IPS DF 4.7 (cell line): ENCODE measurements around the gene FIGLA.
"Not testable (repeated sequence)": the region's sequence is repeated elsewhere in the genome, so short reads cannot be mapped to it uniquely, and the experiment has no call there.

Source experiments
- DNase-seq: peaks from one replicate; pipeline ENCODE4 v3.0.0-alpha.2; 2013; ENCODE audit warnings: low spot score; ENCODE audit errors: extremely low read depth

FIGLA gene

GRCh38 chr2:70746094-70746974 lies 44.1 kb downstream of the FIGLA start:
- DNase-seq = no peak

DNA sequence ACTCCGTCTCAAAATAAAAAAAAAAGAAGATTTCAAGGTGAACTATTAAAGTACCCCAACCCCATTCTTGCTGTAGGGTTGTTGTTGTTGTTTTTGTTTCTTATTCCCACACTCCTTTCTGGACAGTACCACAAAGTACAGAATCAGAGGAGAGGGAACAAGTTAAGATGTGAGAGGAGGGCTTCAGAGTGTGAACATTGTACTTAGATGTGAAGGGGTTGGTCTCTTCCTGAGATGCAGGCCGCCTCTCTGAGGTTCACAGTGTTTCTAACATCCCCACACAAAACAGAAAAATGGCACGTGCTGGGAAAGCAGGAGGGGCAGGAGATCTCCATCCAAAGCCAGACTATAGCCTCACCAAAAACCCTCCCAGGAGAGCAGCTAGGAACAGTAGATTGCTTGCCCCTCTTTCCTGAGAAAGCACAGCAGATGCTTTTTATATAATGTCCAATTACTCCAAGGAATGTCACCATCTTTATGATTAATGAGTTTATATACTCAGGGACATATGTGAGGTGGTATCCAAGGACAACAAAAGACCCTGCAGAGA lies 45.1 kb downstream of the FIGLA start:
- no peak for DNase-seq

DNA sequence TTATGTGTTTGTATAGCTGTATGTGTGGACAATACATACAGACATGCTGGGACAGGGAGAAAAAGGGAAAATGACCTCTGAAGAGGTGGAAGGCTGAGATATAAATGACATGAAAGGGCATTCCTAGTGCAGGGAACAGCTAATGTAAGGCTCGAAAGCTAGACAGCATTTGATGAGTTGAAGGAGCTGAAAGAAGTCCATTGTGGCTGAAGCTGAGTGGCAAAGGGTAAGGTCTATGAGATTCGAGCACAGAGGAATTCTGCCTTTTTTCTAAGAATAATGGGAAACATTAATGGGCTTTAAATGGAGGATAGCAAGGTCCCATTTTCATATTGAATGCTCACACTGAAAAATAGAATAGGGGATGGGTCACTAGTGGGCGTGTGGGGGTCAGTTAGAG lies 46.0 kb downstream of the FIGLA start:
- no peak for DNase-seq

DNA sequence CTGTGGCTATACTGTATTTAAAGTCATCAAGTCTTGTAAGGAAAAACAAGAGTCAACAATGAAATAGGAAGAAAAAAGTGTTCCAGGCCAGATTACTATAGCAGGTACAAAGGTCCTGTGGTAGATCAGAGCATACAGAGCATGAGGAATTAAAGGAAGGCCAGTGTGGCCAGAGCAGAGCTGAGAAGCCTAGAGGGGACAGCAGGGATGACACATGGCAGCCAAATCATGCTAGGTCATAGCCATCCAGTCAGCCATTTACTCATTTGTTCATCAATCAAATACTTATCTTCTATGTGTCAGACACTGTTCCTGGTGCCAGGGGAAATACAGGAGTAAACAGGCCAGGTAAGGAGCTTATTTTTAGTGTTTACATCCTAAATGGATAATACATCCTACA lies 46.8 kb downstream of the FIGLA start:
- DNase-seq = no peak

- no peak for DNase-seq
These were observed 47.4 kb downstream of the FIGLA start for GRCh38 chr2:70743068-70743467.

GRCh38 chr2:70739492-70739891 lies 51.0 kb downstream of the FIGLA start:
- DNase-seq = not testable (repeated sequence)

DNA sequence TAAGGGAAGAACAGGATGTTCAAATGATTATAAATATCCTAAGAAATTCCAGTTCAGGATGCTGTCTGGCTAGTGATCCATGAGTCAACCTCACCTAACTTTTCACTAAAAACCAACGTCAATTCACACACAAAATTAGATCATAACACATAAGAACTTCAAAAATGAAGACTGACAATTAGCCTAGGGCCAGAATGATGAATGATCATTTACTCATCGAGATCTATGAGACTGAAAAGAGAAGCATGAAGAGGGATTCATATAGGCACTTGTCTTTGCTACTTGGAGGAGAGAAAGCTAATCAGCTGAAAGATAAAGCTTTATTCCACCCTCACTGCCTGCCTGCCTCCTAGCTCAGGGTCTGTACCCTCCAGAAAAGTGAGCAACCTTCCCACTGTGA lies 52.3 kb downstream of the FIGLA start:
- no peak for DNase-seq

GRCh38 chr2:70735071-70735470 lies 55.4 kb downstream of the FIGLA start:
- no peak for DNase-seq

- no peak for DNase-seq
These were observed 56.7 kb downstream of the FIGLA start for GRCh38 chr2:70733646-70734180.

DNA sequence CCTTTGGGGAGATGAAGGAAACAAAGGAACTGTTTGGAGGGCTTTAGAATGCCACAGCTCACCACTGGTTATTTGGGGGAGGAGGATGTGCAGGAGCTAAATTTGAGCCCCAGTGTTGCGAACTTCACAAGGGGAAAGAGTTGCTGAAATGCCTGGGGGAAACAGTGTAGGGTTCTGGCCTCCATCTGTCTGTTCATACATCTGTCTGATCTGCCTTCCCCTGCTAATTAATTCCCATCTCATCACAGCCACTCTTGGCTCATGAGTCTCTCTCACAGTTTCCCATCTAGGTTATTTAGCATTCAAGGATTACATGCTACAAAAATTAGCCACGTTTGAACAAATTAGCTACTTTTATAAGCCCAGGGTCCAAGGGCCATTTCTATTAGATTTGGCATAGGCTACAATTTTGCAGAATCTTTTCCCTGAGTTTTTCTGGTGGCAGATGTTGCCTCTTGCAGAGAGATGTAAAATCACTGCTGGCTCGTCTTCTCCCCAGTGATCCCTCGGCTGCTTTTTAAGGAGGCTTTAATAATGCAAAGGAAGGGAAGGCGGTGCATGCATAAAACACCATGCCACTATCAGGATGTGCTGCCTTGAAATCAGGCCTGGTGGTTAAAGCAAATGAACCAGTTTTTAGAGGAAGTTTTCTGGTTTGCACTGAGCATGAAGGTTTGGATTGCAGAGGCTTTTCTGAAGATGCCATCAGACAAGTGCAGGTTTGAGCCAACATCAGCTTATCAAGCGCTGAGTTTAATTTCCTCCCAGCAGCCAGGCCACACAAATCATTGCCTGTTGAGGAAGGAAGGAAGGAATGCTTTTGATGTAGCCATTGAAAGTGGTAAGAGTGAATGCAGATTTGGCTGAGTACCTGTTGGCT lies 57.4 kb downstream of the FIGLA start:
- DNase-seq = no peak

DNA sequence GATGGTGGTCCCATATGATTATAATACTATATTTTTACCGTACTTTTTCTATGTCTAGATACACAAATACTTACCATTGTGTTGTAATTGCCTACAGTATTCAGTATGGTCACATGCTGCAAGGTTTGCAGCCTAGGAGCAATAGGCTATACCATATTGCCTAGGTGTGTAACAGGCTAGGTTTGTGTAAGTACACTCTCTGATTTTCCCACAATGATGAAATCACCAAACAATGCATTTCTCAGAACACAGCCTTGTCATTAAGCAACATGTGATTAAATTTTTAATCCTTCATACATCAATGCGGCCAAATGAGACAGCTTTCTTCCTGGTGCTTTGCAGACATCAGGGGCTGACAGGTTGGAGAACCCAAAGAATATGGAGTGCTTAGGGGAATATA lies 59.7 kb downstream of the FIGLA start:
- DNase-seq = no peak

GRCh38 chr2:70729647-70730046 lies 60.8 kb downstream of the FIGLA start:
- DNase-seq = no peak

DNA sequence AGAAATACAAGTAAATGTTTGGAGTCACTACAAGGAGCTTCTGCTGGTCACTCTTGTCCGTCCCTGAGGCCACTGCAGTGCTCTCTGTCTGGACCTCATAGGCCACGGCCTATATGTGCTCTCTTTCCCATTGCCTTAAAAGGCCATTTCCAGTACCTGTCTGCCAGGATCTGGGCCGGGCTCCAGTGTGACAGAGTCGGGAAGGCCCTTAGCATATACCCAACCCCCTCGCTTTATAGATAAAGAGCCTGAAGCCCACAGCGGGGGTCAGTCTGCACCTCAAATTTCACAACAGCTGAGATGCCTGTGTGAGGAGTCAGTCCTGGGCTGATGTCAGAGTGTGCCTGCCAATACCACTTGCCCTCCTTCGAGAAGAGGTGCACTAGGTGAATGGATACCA lies 62.3 kb downstream of the FIGLA start:
- no peak for DNase-seq
